GM10847 (cell line): ENCODE data around the gene ALPP.

Experiments
- POLR2A ChIP-seq: IDR thresholded peaks from 2 replicates; pipeline ENCODE4 v1.6.1; 2011; ENCODE audit not compliant: insufficient read length; ENCODE audit errors: extremely low read depth

ALPP gene

GRCh38 chr2:232400256-232401015 lies 21.9 kb downstream of the ALPP start:
- TF ChIP-seq POLR2A, result no peak

DNA sequence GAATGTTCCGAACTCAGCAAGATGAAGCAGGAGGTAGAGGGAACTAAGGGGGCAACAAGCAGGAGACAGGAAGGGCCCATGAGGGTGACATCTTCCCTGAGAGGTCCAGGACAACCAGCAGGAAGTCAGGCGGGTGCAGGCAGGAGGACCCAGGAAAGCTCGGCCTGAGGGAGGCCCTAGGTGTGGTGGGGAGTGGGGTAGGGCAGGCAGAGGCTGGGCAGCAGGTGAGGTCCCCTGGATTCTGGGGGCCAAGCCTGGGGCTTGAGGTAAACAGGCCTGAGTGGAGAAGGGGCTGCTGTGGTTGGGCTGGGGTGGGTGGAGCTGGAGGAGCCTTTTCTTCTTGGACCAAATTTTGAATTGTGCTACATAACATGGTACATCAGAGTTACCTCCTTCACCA lies 24.0 kb downstream of the ALPP start:
- no peak for TF ChIP-seq POLR2A

- no peak for TF ChIP-seq POLR2A
Measured at GRCh38 chr2:232405943-232406510, 27.5 kb downstream of the ALPP start.

GRCh38 chr2:232406556-232407310 lies 28.2 kb downstream of the ALPP start, which contains the start of gene ALPG:
ALPG (plus strand) TSS chr2:232406844; CDS start chr2:232406895, 51 bp downstream.
- no peak for TF ChIP-seq POLR2A

- TF ChIP-seq POLR2A, result no peak
Measured at GRCh38 chr2:232410238-232410900, 31.8 kb downstream of the ALPP start.

- TF ChIP-seq POLR2A, result no peak
Measured at GRCh38 chr2:232411901-232412629, 33.5 kb downstream of the ALPP start.

DNA sequence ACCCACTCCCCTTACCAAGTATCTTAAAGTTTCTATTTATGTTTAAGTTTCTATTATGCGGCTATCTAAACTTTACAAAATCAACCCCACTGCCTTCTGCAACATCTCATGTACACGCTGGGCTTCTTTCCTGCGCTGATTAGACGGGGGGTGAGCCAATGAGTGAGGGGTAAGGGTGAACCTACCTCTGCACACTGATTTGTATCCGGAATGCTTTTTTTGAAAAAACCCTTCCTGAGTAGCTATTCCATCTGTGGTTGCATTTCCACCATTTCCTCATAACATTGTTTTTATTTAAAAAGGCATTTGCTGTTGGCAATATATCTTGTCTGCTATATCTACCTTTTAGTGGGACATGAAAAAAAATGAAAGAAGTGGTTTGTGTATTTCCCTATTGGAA lies 34.4 kb downstream of the ALPP start:
- no peak for TF ChIP-seq POLR2A

DNA sequence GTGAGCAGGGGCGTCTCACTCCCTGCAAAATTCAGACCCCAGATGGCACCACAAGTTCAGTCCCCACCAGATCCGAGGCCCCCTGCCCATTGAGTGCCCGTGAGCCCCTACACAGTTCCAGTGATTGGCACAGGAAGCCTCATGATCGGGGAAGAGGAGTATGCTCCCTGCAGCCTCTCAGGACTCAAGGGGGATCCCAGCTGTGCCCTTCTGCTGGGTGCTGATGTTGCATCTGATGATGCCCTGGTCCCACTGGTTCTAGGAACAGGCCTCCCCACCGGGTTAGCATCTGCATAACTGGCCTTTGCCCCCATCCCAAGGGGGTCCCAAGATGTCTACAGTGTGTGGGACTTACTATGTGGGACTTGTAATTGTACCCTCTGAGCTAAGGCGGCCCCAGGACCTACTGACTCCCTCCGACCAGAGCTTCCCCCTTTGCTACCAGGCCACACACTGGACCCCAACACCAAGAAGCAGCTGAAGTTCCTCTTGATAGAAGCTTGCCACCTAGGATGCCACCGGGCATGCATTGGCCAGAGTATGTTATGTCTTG lies 36.7 kb downstream of the ALPP start:
- no peak for TF ChIP-seq POLR2A

DNA sequence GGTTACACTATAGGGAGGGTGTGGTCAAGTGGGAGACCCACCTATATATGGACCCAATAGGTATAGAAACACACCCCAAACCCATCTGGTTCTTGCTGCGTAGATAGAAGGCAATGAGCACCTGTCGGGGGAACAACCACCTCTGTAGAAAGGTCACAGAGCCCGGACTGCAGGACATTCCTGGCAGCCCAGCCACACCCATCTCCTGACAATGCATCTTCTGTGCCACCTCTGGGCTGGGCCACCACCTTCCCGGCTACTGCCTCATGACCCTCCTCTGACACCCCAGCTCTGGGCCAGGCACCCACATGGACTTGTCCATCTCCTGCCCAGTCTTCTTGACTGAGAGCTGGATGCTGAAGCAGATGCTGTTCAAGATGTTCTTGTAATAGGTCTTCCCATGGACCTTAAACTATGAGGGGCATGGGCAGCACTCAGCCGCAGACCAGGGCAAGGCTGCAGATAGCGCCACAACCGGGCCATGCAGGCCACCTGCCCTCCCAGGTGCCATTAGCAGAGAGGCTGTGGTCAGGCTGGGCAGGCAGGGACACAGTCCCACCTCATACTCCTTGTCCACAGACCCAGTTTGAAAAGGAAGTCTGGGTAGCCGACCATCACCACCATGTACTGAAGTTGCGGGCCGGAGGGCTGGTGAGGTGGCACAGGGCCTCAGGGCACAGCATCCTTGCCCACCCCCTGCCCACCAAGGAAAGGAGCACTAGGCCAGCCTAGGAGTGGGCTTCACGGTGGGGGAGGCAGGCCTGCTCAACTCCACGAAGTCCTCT lies 37.4 kb downstream of the ALPP start:
- TF ChIP-seq POLR2A, result no peak

DNA sequence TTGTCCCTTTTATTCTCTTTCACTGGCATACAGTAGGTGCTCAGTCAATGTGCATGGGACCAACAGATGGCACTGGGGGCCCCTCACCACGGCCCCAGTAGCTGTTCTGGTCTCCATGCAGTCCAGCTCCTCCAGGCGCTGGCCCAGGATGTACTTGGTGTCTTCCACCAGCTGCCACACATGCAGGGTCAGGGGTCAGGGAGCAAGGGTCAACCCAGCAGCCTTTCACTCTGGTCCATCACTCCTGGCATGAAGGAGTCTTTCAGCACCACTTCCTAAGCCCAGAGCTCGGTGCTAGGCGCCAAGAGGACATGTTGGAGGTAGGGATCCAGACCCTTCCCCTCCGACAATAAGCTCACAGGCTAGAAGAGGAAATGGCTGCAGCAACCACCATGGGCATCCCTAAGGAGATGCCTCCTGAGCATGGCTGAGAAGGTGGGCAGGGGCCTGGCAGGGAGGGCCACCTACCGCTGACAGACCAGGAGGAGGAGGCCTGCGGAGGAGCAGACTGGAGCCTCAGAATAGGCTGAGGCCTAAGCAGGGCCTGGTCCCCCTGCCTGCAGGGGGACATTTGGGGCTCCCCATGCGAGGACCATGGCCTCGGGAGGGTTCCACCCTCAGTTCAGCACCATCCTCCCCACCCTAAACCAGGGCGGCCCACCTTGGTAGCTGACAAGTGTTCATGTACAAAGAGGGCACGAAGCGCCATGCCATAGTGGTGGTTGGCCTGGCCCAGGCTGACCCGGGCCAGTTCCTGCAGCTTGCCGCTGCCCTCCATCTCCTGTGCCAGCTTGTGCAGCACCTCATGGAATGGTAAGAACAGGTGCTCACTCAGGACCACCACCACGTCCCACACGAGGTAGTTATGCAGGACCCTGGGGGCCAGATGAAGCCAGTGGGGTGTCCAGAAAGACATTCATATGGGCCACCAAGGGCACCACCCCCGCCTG lies 38.2 kb downstream of the ALPP start:
- no peak for TF ChIP-seq POLR2A

GRCh38 chr2:232417489-232417888 lies 38.9 kb downstream of the ALPP start:
- no peak for TF ChIP-seq POLR2A

- no peak for TF ChIP-seq POLR2A
Measured at GRCh38 chr2:232418056-232418455, 39.5 kb downstream of the ALPP start.
